ENCODE results near the gene SEMG1. TPM values are rescaled to one million over a fixed set of nuclear protein-coding genes. Genes with fewer than 3 reads are reported as not detected.

Gene SEMG1
- total RNA-seq (not detected), polyA plus RNA-seq (ENCODE audit: insufficient read depth in 1 of 8, insufficient read length in 8 of 8, low replicate concordance in 1 of 8) (not detected)
- long read RNA-seq, donor 1, result 0 reads
- long read RNA-seq, donor 2, result 0 reads
- long read RNA-seq, donor 3, result 0 reads
- long read RNA-seq, donor 4, result 0 reads
- long read RNA-seq, donor 5, result 0 reads
- long read RNA-seq, donor 6, result 0 reads
- long read RNA-seq, donor 7, result 0 reads
- long read RNA-seq, donor 8, result 0 reads
- long read RNA-seq, donor 9, result 0 reads
- long read RNA-seq, donor 10, result 0 reads
- long read RNA-seq, donor 11, result 0 reads

- DNase-seq, result no peak
- Histone ChIP-seq H3K9me3 (replicated peaks; ENCODE audit: control insufficient read depth, low read depth, low read length) (no peaks in the 10 kb centered on the region), H3K27me3 (ENCODE audit: control insufficient read depth, insufficient read depth, low read length) (peaks cover 2% of the 10 kb centered on the region), H3K27ac (ENCODE audit: low read length) (no peak within 1 kb of the TSS), H3K36me3 (ENCODE audit: control insufficient read depth, insufficient read depth, low read length) (no peaks in the 10 kb centered on the region), H3K4me1 (ENCODE audit: control insufficient read depth, insufficient read depth, low read length) (no peaks in the 10 kb centered on the region), H3K4me3 (ENCODE audit: low read length) (no peak within 1 kb of the TSS)
- no CpG with 5 or more reads among the region's 1 CpG for WGBS (ENCODE audit: insufficient coverage)
Measured at GRCh38 chr20:45206725-45207124, at the start of gene SEMG1. SEMG1 (plus strand) TSS chr20:45207033; CDS start chr20:45207054, 21 bp downstream.

- no peaks in the 10 kb centered on the region for H3K4me1 ChIP-seq (ENCODE audit: control insufficient read depth, insufficient read depth, low read length)
- DNase-seq, result peak; percentile 8
- no peaks in the 10 kb centered on the region for H3K27me3 ChIP-seq (ENCODE audit: control insufficient read depth, insufficient read depth, low read length)
- H3K9me3 ChIP-seq (replicated peaks; ENCODE audit: control insufficient read depth, low read depth, low read length), result no peaks in the 10 kb centered on the region
- no peak overlapping the region for H3K27ac ChIP-seq (ENCODE audit: low read length)
- no peaks in the 10 kb centered on the region for H3K36me3 ChIP-seq (ENCODE audit: control insufficient read depth, insufficient read depth, low read length)
- no peak overlapping the region for H3K4me3 ChIP-seq (ENCODE audit: low read length)
- no CpG with 5 or more reads among the region's 1 CpG for WGBS (ENCODE audit: insufficient coverage)
Measured at GRCh38 chr20:45157962-45158361, 48.9 kb upstream of the SEMG1 start.

- no peaks in the 10 kb centered on the region for H3K9me3 ChIP-seq (replicated peaks; ENCODE audit: control insufficient read depth, low read depth, low read length)
- 50% methylated on average over 1 of the region's 1 CpG for WGBS (ENCODE audit: insufficient coverage)
- no peak overlapping the region for H3K4me3 ChIP-seq (ENCODE audit: low read length)
- H3K27me3 ChIP-seq (ENCODE audit: control insufficient read depth, insufficient read depth, low read length), result no peaks in the 10 kb centered on the region
- H3K4me1 ChIP-seq (ENCODE audit: control insufficient read depth, insufficient read depth, low read length), result no peaks in the 10 kb centered on the region
- no peak overlapping the region for H3K27ac ChIP-seq (ENCODE audit: low read length)
- H3K36me3 ChIP-seq (ENCODE audit: control insufficient read depth, insufficient read depth, low read length), result no peaks in the 10 kb centered on the region
- DNase-seq, result no peak
Measured at GRCh38 chr20:45163083-45163803, 43.6 kb upstream of the SEMG1 start.

- no peak overlapping the region for H3K4me3 ChIP-seq (ENCODE audit: low read length)
- no peaks in the 10 kb centered on the region for H3K9me3 ChIP-seq (replicated peaks; ENCODE audit: control insufficient read depth, low read depth, low read length)
- no peak overlapping the region for H3K27ac ChIP-seq (ENCODE audit: low read length)
- WGBS (ENCODE audit: insufficient coverage), result no CpG with 5 or more reads among the region's 1 CpG
- no peaks in the 10 kb centered on the region for H3K4me1 ChIP-seq (ENCODE audit: control insufficient read depth, insufficient read depth, low read length)
- no peaks in the 10 kb centered on the region for H3K27me3 ChIP-seq (ENCODE audit: control insufficient read depth, insufficient read depth, low read length)
- DNase-seq, result no peak
- H3K36me3 ChIP-seq (ENCODE audit: control insufficient read depth, insufficient read depth, low read length), result no peaks in the 10 kb centered on the region
Measured at GRCh38 chr20:45164906-45165305, 41.9 kb upstream of the SEMG1 start.

GRCh38 chr20:45173522-45173921, 33.3 kb upstream of the SEMG1 start:
- H3K4me1 ChIP-seq (ENCODE audit: control insufficient read depth, insufficient read depth, low read length), result no peaks in the 10 kb centered on the region
- H3K27ac ChIP-seq (ENCODE audit: low read length), result no peak overlapping the region
- WGBS (ENCODE audit: insufficient coverage), result no CpG with 5 or more reads among the region's 1 CpG
- H3K27me3 ChIP-seq (ENCODE audit: control insufficient read depth, insufficient read depth, low read length), result no peaks in the 10 kb centered on the region
- H3K36me3 ChIP-seq (ENCODE audit: control insufficient read depth, insufficient read depth, low read length), result no peaks in the 10 kb centered on the region
- no peak for DNase-seq
- no peak overlapping the region for H3K4me3 ChIP-seq (ENCODE audit: low read length)
- H3K9me3 ChIP-seq (replicated peaks; ENCODE audit: control insufficient read depth, low read depth, low read length), result no peaks in the 10 kb centered on the region

- H3K4me1 ChIP-seq (ENCODE audit: control insufficient read depth, insufficient read depth, low read length), result no peaks in the 10 kb centered on the region
- DNase-seq, result no peak
- H3K4me3 ChIP-seq (ENCODE audit: low read length), result no peak within 1 kb of the TSS
- no peak within 1 kb of the TSS for H3K27ac ChIP-seq (ENCODE audit: low read length)
- no peaks in the 10 kb centered on the region for H3K27me3 ChIP-seq (ENCODE audit: control insufficient read depth, insufficient read depth, low read length)
- no peaks in the 10 kb centered on the region for H3K9me3 ChIP-seq (replicated peaks; ENCODE audit: control insufficient read depth, low read depth, low read length)
- no peaks in the 10 kb centered on the region for H3K36me3 ChIP-seq (ENCODE audit: control insufficient read depth, insufficient read depth, low read length)
- WGBS (ENCODE audit: insufficient coverage), result 60% methylated on average over 5 of the region's 8 CpGs
Measured at GRCh38 chr20:45174434-45175364, 32.1 kb upstream of the SEMG1 start, which contains the start of gene PI3. PI3 (plus strand) TSS chr20:45174902; CDS start chr20:45174923, 21 bp downstream.

GRCh38 chr20:45176526-45177267, 30.1 kb upstream of the SEMG1 start:
- Histone ChIP-seq H3K4me3 (ENCODE audit: low read length) (no peak overlapping the region), H3K36me3 (ENCODE audit: control insufficient read depth, insufficient read depth, low read length) (no peaks in the 10 kb centered on the region), H3K9me3 (replicated peaks; ENCODE audit: control insufficient read depth, low read depth, low read length) (no peaks in the 10 kb centered on the region), H3K27ac (ENCODE audit: low read length) (no peak overlapping the region), H3K27me3 (ENCODE audit: control insufficient read depth, insufficient read depth, low read length) (no peaks in the 10 kb centered on the region), H3K4me1 (ENCODE audit: control insufficient read depth, insufficient read depth, low read length) (no peaks in the 10 kb centered on the region)
- no peak for DNase-seq
- 64% methylated on average over 1 of the region's 4 CpGs for WGBS (ENCODE audit: insufficient coverage)

GRCh38 chr20:45179166-45179565, 27.7 kb upstream of the SEMG1 start:
- Histone ChIP-seq H3K4me3 (ENCODE audit: low read length) (no peak overlapping the region), H3K9me3 (replicated peaks; ENCODE audit: control insufficient read depth, low read depth, low read length) (no peaks in the 10 kb centered on the region), H3K27ac (ENCODE audit: low read length) (no peak overlapping the region), H3K36me3 (ENCODE audit: control insufficient read depth, insufficient read depth, low read length) (no peaks in the 10 kb centered on the region), H3K27me3 (ENCODE audit: control insufficient read depth, insufficient read depth, low read length) (no peaks in the 10 kb centered on the region), H3K4me1 (ENCODE audit: control insufficient read depth, insufficient read depth, low read length) (no peaks in the 10 kb centered on the region)
- no peak for DNase-seq
- 56% methylated on average over 1 of the region's 2 CpGs for WGBS (ENCODE audit: insufficient coverage)

- no peaks in the 10 kb centered on the region for H3K4me1 ChIP-seq (ENCODE audit: control insufficient read depth, insufficient read depth, low read length)
- 25% methylated on average over 2 of the region's 2 CpGs for WGBS (ENCODE audit: insufficient coverage)
- H3K27me3 ChIP-seq (ENCODE audit: control insufficient read depth, insufficient read depth, low read length), result no peaks in the 10 kb centered on the region
- H3K9me3 ChIP-seq (replicated peaks; ENCODE audit: control insufficient read depth, low read depth, low read length), result no peaks in the 10 kb centered on the region
- DNase-seq, result peak; percentile 6
- no peaks in the 10 kb centered on the region for H3K36me3 ChIP-seq (ENCODE audit: control insufficient read depth, insufficient read depth, low read length)
- H3K4me3 ChIP-seq (ENCODE audit: low read length), result no peak overlapping the region
- H3K27ac ChIP-seq (ENCODE audit: low read length), result no peak overlapping the region
Measured at GRCh38 chr20:45181639-45182038, 25.2 kb upstream of the SEMG1 start.
